Activated T-cell treated with anti-CD3 and anti-CD28 coated beads, Interleukin-2, amount 50 U/mL, for 72 hours (primary cell): ENCODE data around the gene TMEM131. TPM values are rescaled to one million over a fixed set of nuclear protein-coding genes. Genes with fewer than 3 reads are reported as not detected.
"Not testable (repeated sequence)": the region's sequence is repeated elsewhere in the genome, so short reads cannot be mapped to it uniquely, and the experiment has no call there.

Experiments used
- ATAC-seq, 2 donors: fragments of 150-1000 bp; cut with Tn5 transposase; replicated peaks in 1 of 2; 2 replicates each; pipeline ENCODE4 v1.10.0; 2021; ENCODE audit warnings: moderate library complexity in 2 of 2, mild to moderate bottlenecking in 1 of 2
- DNase-seq, 2 donors: peaks; one replicate each; pipeline ENCODE4 v3.0.0; 2021 to 2022; ENCODE audit warnings: mixed read lengths in 1 of 2
- H3K27ac Mint-ChIP-seq: one replicate; pipeline ENCODE4 v1.8.0; 2022; ENCODE audit warnings: mild to moderate bottlenecking, moderate library complexity, mixed read lengths
- H3K27me3 Mint-ChIP-seq: one replicate; pipeline ENCODE4 v1.8.0; 2022; ENCODE audit warnings: low read depth, mixed read lengths
- H3K36me3 Mint-ChIP-seq, 2 donors: one replicate each; pipeline ENCODE4 v1.8.0; 2022; ENCODE audit warnings: mixed read lengths in 2 of 2, mild to moderate bottlenecking in 1 of 2; ENCODE audit not compliant: insufficient read depth in 2 of 2
- H3K4me1 Mint-ChIP-seq: one replicate; pipeline ENCODE4 v1.8.0; 2022; ENCODE audit warnings: low read depth, mixed read lengths
- H3K4me3 Mint-ChIP-seq, 2 donors: one replicate each; pipeline ENCODE4 v1.8.0; 2022; ENCODE audit warnings: mild to moderate bottlenecking in 2 of 2, mixed read lengths in 2 of 2, moderate library complexity in 2 of 2
- H3K9me3 Mint-ChIP-seq, 2 donors: one replicate each; pipeline ENCODE4 v1.8.0; 2022; ENCODE audit warnings: mixed read lengths in 2 of 2
- total RNA-seq, 2 donors: library from RNA; stranded (reverse); gene quantifications; one replicate each; pipeline ENCODE4 v1.2.3, GENCODE V29; 2022

The TMEM131 gene
- total RNA-seq, 2 donors from 2014 or later: 40.3 to 40.5 TPM

DNA sequence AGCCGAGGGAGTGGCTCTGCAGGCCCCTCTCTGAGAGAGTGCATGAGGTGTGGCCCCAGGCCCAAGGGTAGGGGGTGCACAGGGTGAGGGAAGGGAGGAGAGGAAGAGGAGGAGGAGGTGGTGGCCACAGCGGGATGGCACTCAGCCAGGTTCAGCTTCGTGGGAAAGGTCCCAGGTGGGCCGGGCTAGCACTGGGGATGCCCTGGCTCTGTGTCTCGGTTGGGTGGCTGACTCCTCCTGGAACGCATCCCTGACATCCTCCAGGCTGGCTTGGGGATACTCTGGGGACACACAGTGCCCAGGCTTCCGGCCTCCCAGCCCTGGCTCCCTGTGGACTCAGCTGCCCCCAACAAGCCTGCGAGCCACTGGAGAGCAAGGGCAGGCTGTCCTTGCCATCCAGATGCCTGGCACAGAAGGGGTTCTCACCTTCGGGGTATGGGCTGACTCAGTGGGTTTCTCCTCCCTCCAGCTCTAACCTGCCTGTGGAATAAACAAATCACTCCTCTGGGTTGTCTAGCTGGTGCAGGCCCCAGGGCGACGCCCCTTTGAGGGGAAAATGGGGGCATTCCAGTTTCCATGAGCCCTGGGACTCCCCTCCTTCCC is 283.0 kb downstream of the TMEM131 start:
- H3K9me3 Mint-ChIP-seq: peaks cover 0 to 1% of the 10 kb centered on the region in 2 donors
- H3K4me3 Mint-ChIP-seq: peak overlapping the region; percentile 93 to 96
- ATAC-seq (peak; percentile 45 to 54), DNase-seq (peak; percentile 53)
- H3K27ac Mint-ChIP-seq: peak overlapping the region; percentile 97
- H3K36me3 Mint-ChIP-seq: peaks cover 6 to 10% of the 10 kb centered on the region in 2 donors
- no peaks in the 10 kb centered on the region for H3K27me3 Mint-ChIP-seq
- H3K4me1 Mint-ChIP-seq: peaks cover 80% of the 10 kb centered on the region

DNA sequence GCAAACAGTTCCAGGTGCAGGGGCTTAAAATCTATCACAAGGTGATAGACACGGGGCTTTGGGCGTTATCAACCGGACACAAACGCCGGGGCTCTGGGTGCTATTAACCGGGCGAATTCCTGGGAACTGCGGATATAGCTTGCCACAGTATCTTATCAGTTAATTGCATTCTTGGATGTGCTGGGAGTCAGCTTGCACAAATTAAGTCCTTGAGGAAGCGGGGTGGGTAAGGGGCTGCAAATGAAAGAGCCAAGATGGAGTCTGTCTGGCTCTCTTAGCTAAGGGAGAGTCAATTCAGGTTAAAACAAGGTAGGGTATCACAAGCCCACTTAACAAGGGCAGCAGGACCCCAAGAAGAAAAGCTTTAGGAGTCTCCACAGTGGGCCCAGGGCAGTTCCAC is 283.6 kb downstream of the TMEM131 start:
- ATAC-seq, H3K27me3 Mint-ChIP-seq, H3K36me3 Mint-ChIP-seq, DNase-seq, H3K9me3 Mint-ChIP-seq: not testable (repeated sequence)
- H3K27ac Mint-ChIP-seq: peak overlapping the region; percentile 97
- H3K4me3 Mint-ChIP-seq: peak overlapping the region; percentile 93 to 96
- H3K4me1 Mint-ChIP-seq: peaks cover 74% of the 10 kb centered on the region

DNA sequence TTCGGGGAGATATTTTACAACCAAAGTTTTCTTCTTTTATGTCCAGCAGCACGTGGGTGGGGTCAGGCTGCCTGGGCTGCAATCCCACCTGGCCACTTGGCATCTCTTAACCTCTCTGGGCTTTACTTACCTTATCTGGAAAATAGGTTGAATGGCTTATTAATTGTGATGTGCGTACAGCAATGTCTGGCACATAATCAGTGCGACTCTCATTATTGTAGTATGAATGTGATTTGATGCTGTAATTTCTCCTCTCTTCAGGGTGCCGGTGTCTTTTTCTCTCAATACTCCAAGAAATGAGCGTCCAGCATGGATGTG is 284.4 kb downstream of the TMEM131 start:
- H3K36me3 Mint-ChIP-seq: peaks cover 6 to 10% of the 10 kb centered on the region in 2 donors
- peaks cover 65% of the 10 kb centered on the region for H3K4me1 Mint-ChIP-seq
- H3K27me3 Mint-ChIP-seq: no peaks in the 10 kb centered on the region
- DNase-seq: no peak
- peak overlapping the region; percentile 52 for H3K27ac Mint-ChIP-seq
- H3K4me3 Mint-ChIP-seq: peak overlapping the region; percentile 70 to 96
- no peak for ATAC-seq
- H3K9me3 Mint-ChIP-seq: peaks cover 0 to 1% of the 10 kb centered on the region in 2 donors

DNA sequence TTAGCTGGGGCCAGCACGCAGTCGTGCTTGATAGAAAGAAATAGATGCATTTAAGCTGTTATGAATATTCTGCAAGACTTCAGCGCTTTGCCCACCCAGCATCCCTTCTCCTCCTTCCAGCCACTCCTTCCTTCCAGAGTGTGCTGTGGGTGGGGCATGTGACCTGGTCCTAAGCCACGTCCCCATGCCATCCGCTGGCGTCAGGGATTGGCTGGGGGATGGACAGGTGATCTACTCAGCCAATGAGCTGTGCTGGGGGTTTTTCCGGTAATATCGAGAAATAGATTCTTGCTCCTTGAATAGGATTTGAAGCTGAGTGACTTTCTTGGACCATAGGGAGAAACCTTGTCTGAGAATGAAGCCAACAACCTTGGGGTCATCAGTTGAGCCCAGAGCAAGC is 287.1 kb downstream of the TMEM131 start:
- H3K27ac Mint-ChIP-seq: no peak overlapping the region
- no peaks in the 10 kb centered on the region for H3K27me3 Mint-ChIP-seq
- ATAC-seq (no peak), DNase-seq (no peak)
- H3K4me3 Mint-ChIP-seq: no peak overlapping the region
- H3K36me3 Mint-ChIP-seq: peaks cover 2 to 4% of the 10 kb centered on the region in 2 donors
- peaks cover 0 to 1% of the 10 kb centered on the region in 2 donors for H3K9me3 Mint-ChIP-seq
- peaks cover 39% of the 10 kb centered on the region for H3K4me1 Mint-ChIP-seq

DNA sequence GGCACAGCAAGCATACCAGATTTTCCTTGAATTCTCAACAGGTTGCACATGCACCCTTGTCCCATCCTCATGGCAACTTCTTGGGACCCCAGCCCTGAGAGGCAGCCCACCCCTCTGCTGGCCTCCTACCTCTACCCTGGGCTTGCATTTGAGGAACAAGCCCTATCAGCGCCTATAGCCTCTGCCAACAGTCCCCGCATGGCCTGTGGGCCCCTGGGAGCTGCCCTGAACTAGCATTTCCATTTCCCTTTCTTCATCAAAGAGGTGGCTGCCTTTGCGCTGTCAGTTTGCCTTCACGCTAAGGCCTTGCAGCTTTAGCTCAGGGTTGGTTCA is 287.7 kb downstream of the TMEM131 start:
- Mint-ChIP-seq H3K9me3 (peaks cover 0 to 1% of the 10 kb centered on the region in 2 donors), H3K4me3 (no peak overlapping the region), H3K4me1 (peaks cover 34% of the 10 kb centered on the region), H3K36me3 (peaks cover 2% of the 10 kb centered on the region in 2 donors), H3K27me3 (no peaks in the 10 kb centered on the region), H3K27ac (no peak overlapping the region)
- ATAC-seq: no peak
- DNase-seq: no peak

DNA sequence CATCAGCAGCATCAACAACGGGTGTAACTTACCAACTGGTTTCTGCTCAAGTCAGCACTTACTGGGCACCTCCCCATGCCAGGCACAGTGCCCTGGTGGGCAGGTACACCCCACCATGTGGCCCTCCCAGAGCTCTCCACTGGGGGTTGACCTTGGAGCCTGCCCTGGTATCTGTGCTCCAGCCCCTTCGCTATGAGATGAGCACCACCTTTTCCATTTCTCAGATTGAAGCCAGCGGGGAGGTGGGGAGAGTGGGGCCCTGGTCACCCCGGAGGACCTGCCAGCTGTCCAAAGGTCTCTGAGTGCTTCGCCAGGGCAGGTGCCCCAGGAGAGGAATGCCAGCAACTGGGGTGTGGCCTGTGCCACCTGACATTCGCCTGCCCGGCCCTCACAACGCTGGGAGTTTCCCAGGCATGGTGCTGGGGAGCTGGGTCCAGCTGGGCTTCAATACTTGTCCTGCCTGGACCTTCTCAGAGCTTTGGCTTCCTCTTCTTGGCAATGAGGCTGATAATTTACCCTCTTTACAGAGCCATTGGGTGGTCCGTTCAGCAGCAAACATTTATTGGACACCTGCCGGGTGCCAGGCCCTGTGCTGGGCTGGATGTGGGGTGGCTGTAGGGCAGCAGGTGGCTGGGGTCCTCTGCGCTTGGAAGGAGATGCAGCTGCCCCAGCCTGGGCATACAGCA is 288.2 kb downstream of the TMEM131 start:
- DNase-seq (no peak), ATAC-seq (no peak)
- Mint-ChIP-seq H3K4me1 (peaks cover 30% of the 10 kb centered on the region), H3K27me3 (no peaks in the 10 kb centered on the region), H3K4me3 (no peak overlapping the region), H3K27ac (no peak overlapping the region), H3K36me3 (peaks cover 2% of the 10 kb centered on the region in 2 donors), H3K9me3 (peaks cover 0 to 1% of the 10 kb centered on the region in 2 donors)

DNA sequence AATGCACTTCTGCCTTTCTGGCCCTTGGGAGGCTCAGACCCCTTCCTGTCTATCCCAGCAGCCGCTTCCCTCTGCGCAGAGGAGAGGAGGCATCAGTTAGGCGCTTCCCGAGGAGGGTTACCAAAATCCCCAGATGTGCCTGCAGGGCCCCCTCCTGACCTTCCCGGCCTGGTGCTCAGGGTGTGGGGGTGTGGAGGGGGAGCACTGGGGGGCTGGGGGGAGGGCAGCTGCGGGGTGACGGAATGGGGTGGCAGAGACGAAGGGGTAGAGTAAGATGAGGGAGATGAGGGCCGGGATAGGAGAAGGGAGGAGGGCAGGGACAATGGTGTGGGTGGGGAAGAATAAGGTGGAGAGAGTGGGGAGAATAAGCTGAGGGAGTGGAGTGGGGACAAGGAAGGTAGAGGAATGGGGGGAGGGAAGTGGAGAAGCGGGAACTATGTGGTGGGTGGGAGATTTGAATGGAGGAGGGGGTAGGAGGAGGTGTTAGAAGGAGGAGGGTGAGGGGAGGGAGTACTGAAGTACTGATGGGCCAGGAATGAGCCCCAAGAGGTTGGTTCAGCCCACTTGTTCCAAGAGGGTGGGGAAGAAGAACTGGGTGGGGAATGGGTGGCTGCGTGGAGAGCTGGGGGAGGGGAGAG is 288.9 kb downstream of the TMEM131 start:
- H3K36me3 Mint-ChIP-seq: peaks cover 2% of the 10 kb centered on the region in 2 donors
- H3K27me3 Mint-ChIP-seq: no peaks in the 10 kb centered on the region
- H3K27ac Mint-ChIP-seq: no peak overlapping the region
- H3K4me1 Mint-ChIP-seq: peaks cover 24% of the 10 kb centered on the region
- H3K4me3 Mint-ChIP-seq: no peak overlapping the region
- DNase-seq: no peak
- peaks cover 0 to 1% of the 10 kb centered on the region in 2 donors for H3K9me3 Mint-ChIP-seq
- no peak for ATAC-seq

Other genes with a start within 250 kb of the TMEM131 start
- gene VWA3B, start 91.2 kb upstream of the TMEM131 start, total RNA-seq: under 1 TPM; 0.19 to 0.21 TPM